GM18867 (cell line): ENCODE results near the gene COL26A1.
"Not testable (repeated sequence)": the region's sequence is repeated elsewhere in the genome, so short reads cannot be mapped to it uniquely, and the experiment has no call there.

Experiments
- ATAC-seq: cut with Tn5 transposase; IDR thresholded peaks from one replicate; pipeline ENCODE4 v1.9.1; 2021; ENCODE audit warnings: mild to moderate bottlenecking, moderate library complexity; ENCODE audit not compliant: unreplicated experiment

Gene COL26A1

DNA sequence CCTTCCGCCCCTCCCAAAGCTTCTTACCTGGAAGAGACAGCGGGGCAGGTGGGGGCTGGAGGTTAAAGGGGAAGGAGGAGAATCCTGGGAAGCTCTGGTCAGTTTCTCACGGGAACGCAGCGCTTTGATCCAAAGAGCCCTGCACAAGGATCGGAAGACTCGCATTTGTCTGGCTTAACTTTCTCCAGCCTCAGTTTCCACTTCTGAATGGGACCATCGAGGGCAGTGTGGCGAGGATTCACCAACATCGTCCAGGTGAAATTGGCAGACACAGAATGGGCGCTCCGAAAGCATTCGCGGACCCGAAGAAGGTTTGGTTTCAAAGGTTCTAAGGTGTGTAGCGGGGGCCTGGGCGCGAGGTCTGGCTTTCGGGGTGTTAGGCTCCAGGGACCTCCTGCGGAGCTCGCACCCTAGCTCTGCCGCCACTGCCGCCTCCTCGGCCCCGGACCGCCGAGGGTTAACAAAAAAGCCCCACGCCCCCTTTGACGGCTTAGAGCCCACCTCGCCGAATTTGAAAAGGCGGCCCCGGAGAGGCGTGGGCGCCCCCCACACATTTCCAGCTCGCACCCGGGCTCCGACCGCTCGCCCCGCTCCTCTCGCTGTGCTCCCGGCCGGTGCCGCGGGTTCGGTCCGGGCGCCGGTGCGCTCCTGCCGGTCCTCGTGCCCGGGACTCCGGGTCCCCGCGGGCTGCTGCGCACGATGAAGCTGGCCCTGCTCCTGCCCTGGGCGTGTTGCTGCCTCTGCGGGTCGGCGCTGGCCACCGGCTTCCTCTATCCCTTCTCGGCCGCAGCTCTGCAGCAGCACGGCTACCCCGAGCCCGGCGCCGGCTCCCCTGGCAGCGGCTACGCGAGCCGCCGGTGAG lies at the start of gene COL26A1:
Gene COL26A1 (plus strand): TSS at position 542 of the 862 bp plus-strand sequence. CDS start 158 bp downstream, at position 700.
- no peak for ATAC-seq

DNA sequence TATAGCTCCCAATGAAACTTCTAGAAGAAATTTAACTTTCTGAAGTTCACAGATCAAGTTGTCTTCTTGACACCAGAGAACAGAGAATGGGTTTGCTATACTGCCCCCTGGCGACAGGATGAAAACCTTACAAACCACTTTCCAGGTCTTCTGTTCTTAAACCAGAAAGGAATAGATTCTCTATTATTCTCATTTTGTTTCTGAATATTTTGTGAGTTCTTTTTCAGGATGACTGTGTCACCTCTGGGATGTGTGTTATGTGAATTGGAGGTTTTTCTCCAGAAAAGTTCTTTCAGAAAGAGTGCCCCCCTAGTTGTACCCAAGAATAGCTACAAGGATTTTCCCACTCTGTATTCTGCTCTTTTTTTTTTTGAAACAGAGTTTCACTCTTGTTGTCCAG lies 47.3 kb upstream of the COL26A1 start:
- ATAC-seq: no peak

DNA sequence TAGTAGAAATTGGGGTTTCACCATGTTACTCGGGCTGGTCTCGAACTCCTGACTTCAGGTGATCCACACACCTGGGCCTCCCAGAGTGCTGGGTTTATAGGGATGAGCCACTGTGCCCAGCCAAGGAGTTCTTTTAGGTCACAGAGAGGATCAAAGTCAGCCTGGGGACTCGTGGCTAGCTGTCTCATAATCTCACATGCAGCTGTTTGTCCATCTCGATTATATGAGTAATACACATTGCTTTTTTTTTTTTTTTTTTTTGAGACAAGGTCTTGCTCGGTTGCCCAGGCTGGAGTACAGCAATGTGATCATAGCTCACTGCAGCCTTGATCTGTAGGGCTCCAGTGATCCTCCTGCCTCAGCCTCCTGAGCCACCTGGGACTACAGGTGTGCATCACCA lies 43.3 kb upstream of the COL26A1 start:
- ATAC-seq: no peak

DNA sequence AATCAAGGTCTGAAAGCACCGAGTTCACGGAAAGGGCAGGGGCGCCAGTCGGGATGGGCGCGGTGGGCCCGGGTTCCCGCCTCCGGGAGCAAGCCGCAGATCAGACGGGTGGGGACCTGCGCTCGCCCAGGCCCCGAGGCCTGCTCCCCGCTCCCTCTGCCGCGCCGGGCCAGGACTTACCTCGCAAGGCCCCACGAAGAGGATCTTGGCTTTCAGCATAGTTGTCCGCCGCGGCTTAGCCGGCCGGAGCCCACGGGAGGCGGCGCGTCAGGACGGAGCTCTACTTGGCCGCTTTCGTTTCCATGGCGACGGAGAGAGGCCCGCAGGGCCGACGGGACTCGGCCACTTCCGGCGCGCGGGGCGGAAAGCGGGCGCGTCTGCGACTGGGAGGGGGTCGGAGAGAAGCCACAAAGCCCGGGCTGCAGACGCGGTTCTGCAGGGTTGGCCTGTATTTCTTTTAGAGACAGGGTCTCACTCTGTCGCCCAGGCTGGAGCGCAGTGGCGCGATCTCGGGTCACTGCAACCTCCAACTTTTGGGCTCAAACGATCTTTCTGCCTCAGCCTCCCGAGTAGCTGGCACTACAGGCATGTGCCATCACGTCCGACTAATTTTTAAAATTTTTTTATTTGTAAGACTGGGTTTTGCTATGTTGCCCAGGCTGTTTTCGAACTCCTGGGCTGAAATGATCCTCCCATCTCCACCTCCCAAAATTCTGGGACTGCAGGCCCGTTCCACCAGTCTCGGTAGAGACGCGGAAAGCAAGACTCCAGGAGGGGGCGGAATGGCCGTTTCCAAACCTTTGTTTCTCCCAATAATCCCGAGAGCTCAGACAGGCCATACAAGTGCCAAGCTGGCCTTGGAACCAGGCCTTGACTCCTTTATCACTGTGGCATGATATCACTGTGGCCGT lies 40.9 kb upstream of the COL26A1 start, which contains the start of gene IFT22:
Gene IFT22 (minus strand): TSS at position 322 of the 911 bp plus-strand sequence. CDS start 103 bp downstream, at position 219.
- ATAC-seq: peak; percentile 98

DNA sequence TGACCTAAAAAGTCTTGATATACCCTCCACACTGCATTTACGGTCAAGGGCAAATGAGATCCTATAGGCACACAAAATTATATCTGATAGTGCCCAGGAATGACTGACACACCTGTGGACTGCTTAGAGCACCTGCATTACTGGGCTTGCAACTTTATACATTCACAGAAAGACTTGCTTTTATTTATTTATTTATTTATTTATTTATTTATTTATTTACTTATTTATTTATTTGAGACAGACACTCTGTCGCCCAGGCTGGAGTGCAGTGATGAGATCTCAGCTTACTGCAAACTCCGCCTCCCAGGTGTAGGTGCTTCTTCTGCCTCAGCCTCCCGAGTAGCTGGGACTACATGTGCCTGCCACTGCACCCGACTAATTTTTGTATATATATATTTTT lies 34.5 kb upstream of the COL26A1 start:
- no peak for ATAC-seq

DNA sequence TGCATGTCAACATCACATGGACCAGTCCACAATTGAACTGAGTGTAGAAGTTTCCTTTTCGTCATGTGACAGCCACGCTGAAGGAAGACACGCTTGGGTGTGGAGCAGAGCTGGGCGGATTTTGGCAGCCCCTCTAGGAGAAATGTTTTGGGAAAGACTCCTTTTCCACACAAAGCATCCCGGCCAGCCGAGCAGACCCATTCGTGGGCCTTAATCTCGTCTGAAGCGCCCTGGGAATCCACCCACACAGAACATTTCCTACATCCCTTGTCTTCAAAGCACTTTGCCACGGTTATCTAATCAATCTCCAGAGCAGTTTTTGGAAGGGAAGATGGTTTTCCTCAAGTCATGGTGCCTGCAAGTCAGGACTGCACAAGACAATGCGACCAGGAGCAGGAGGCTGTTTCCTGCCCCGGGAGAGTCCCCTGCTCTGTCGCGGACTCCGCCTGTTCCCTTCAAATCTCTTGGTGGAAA lies 32.6 kb upstream of the COL26A1 start:
- no peak for ATAC-seq

DNA sequence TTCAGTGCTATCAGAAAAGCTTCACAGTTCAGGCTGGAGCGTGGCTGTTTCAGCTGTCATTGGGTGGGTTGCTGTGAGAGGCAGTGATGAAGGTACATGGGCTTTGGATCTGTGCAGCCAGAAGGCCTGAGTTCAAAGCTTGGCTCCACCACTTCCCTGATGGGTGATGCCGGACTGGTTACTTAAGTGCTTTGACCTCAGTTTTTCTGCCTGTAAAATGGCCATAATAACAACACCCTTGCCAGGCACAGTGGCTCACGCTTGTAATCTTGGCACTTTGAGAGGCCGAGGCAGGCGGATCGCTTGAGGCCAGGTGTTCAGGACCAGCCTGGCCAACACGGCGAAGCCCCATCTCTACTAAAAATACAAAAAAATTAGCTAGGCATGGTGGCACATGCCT lies 30.6 kb upstream of the COL26A1 start:
- ATAC-seq: no peak

DNA sequence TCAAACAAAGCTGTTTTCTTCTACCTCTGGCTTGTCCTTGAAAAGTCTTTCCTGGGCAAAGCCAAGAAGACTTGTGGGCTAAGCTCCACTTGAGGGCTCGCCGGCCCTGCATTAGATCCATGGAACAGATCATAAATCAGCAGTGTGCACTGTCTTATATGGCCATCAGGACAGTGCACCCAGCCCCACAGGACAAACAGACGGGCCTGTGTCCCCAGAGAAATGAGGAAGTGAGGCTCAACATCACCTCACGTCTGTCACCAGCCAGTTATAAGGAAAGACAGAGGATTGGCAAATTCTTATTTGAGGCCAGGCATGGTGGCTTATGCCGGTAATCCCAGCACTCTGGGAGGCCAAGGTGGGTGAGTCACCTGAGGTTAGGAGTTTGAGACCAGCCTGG lies 28.8 kb upstream of the COL26A1 start:
- ATAC-seq: no peak

DNA sequence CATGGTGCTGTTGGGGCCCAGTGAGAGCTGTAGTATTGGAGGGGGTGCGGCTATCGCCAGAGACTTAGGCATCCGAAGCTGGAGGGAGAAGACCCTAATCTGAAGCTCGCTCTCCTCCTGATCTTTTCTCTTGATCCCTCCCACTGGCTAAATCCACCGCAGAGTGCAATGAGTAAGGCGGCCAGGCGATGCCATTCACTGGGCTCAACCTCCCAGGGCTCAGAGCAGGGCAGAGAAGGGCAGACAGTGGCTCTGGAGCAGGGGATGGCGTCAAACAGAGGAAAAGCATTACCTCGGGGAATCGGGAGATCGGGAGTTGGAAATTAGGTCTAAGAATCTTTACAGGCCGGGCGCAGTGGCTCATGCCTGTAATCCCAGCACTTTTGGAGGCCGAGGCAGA lies 22.3 kb upstream of the COL26A1 start:
- ATAC-seq: no peak

DNA sequence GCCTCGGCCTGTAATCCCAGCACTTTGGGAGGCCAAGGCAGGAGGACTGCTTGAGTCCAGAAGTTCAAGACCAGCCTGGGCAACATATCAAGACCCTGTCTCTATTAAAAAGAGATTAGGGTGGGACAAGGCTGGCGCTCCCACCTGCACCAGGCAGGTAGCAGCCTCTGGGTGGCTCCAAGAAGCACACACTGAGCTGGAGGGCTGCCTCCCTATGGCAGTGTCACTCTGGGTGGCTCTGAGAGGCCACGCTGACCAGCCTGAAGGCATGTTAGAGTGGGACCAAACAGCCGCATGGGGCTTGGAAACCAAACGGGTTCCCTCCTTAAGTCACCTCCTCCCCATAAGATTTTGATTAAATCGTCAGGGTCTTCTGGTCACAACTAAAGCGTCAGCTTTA lies 19.8 kb upstream of the COL26A1 start:
- ATAC-seq: no peak

DNA sequence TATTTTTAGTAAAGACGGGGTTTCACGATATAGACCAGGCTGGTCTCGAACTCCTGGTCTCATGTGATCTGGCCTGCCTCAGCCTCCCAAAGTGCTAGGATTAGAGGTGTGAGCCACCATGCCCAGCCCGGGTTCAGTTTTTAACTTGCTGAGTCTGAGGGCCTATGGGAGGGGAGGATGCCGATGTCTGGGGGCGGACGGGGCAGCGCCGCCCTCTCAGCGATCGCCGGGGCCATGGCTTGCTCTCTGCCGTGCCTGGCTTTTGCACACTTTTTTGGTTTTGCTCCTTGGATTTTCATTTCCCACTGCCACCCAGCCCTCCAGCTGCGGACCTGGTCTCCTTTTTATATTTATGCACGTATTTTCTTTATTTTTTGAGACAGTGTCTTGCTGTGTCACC lies 15.2 kb upstream of the COL26A1 start:
- no peak for ATAC-seq

DNA sequence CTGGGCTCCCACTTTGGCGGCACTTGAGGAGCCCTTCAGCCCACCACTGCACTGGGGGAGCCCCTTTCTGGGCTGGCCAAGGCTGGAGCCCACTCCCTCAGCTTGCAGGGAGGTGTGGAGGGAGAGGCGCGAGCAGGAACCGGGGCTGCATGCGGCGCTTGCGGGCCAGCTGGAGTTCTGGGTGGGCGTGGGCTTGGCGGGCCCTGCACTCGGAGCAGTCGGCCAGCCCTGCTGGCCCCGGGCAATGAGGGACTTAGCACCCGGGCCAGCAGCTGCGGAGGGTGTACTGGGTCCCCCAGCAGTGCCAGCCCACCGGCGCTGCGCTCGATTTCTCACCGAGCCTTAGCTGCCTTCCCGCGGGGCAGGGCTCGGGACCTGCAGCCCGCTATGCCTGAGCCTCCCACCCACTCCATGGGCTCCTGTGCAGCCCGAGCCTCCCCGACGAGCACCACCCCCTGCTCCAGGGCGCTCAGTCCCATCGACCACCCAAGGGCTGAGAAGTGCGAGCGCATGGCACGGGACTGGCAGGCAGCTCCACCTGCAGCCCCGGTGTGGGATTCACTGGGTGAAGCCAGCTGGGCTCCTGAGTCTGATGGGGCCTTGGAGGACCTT lies 14.1 kb upstream of the COL26A1 start:
- ATAC-seq: not testable (repeated sequence)

DNA sequence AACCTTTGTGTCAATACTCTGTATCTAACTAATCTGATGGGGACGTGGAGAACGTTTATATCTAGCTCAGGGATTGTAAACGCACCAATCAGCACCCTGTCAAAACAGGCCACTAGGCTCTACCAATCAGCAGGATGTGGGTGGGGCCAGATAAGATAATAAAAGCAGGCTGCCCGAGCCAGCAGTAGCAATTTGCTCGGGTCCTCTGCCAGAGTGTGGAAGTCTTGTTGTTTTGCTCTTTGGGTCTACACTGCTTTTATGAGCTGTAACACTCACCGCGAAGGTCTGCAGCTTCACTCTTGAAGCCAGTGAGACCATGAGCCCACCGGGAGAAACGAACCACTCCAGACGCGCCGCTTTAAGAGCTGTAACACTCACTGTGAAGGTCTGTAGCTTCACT lies 13.4 kb upstream of the COL26A1 start:
- not testable (repeated sequence) for ATAC-seq

DNA sequence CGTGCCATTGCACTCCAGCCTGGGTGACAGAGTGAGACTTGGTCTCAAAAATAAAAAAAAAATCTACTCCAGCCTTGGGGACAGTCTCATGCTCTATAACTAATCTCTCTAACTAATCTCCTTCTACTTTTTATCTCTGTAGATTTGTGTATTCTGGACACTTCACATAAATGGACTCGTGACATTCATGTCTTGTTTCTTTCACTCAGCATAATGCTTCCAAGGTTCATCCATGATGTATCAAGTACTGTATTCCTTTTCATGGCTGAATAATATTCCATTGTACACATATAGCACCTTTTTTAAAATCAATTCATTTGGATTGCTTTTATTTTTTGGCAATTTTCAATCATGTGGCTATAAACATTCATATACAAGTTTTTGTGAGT lies 9.8 kb upstream of the COL26A1 start:
- no peak for ATAC-seq

DNA sequence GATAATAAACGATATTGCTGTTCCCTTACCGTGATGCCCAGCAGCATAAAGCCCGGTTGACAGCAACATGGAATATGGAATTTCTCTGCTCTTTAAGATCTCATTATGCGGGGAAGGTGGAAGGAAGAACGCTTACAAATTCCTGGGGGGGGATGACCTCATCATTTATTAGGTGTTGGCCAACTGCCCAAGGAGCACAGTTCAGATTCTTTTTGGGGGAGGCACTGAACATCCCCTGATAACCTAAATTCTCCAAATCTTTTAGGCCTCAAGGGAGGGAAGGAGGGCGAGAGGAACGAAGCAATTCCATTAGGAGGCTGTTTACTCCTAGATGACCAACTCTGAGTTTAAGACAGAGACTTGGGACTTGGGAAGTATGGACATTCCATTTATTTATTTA lies 5.2 kb upstream of the COL26A1 start:
- ATAC-seq: no peak

DNA sequence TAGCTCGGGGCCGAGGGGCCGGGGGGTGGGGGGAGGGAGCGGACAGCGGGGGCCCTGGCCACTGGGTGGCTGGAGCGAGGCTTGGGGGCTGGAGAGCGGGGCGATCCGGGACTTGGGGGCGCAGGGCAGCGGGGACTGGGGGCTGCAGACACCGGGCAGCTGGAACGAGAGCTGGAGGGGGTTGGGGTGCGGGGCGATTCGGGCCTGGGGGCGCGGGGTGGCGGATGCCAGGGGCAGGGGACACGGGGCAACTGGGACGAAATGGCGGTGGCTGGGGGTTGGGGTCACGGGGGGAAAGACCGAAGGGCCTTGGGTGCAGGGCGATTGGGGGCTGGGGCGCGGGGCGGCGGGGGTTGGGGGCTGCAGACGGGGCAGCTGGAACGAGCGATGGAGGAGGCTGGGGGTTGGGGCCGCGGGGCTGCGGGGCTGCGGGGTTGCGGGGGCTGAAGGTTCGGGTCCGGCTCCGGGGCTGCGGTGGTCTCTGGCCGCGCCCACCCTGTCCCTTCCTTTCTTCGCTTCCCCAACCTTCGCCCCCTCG lies 590 bp downstream of the COL26A1 start:
- no peak for ATAC-seq

DNA sequence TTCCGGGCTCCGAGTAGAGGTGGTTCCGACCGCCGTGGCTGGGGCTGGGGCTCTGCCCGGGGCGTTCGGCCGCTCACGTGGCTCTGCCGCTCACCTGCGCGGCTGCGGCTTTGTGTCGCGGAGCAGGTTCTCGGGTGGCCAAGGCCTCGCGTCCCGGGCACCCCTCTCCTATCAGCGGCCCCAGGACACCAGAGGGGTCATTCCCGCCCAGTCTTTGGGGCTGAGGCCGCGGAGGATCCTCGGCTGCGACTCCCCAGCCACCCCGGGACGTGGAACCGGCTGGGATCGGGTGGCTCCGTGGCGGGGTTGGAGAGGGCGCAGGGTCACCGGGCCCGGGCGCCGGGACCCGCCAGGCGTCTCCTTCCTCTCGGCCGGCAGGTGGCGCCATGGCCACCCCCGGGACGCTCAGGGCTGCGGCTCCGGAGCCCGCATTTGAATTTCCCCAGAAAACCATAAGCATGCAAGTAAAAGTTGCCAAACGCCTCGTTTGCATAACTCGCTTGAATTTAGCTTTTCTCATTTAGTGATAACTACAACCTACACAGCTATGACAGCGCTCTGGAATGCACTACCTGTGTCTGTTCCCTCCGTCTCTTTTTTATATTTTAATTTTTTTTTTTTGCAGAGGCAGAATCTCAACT lies 1.2 kb downstream of the COL26A1 start:
- peak; percentile 75 for ATAC-seq

DNA sequence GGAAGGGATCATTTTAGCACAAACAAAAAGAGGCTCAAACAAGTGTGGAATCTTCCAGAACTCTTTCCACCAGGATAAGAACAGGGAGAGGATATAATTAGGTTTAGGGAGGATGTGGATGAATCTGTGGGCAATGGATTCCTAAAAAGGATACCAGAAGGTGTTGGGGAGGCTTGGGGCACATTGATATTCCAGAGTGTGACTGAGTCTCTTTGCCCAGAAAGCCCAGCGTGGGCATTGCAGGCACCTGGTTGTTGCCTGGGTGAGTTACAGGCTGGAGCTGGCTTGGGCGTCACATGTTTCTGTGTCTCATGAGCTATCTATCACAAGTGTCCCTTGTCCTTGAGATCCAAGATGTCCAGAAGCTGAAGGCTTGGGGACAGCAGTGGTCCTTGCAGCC lies 3.3 kb downstream of the COL26A1 start:
- ATAC-seq: no peak

DNA sequence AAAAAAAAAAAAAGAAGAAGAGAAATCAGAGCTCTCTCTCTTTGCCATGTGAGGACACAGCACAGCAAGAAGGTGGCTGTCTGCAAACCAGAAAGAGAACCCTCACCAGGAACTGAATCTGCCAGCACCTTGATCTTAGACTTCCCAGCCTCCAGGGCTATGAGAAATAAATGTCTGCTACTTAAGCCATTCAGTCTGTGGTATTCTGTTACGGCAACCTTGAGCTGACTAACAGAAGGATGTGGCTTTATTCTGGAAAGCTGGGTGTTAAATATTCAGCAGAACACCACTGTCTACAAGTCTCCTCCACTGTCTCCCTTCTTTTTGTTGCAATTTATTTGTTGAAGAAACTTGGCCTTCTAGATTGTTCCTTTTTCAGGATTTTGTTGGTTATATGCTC lies 5.0 kb downstream of the COL26A1 start:
- ATAC-seq: no peak

DNA sequence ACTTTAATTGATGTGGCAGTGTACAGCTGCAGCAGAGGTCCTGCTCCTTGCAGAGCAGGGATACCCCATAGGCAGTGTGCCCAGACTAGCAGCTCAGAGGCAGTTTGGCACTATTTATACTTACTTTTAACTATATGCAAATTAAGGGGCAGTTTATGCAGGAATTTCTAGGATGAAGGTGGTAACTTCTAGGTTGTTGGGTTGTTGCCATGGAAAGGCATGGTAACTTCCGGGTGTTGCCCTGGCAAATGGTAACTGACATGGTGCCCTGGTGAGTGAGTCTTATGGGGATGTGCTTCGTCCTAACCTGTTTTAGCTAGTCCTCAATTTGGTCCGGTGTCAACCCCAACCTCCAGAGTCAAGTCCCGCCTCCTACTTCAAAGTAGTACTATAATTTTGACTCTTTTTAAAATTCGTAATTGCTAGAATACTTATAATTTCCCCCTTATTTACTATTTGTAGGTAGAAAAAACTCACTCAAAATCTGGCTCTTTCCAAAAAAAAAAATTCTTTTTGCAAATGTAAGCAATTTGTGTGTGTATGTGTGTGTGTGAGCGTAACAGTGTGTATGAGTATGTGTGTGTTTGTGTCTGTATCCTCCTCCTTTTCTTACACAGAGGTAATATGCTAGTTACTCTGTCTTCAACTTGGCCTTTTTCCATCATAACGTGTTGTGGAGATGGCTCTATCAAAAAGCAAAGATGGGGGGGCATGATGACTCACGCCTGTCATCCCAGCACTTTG lies 5.9 kb downstream of the COL26A1 start:
- no peak for ATAC-seq
